HepG2 (cell line): ENCODE results near the gene SNX2. TPM values are rescaled to one million over a fixed set of nuclear protein-coding genes. Genes with fewer than 3 reads are reported as not detected.
"Not testable (repeated sequence)": the region's sequence is repeated elsewhere in the genome, so short reads cannot be mapped to it uniquely, and the experiment has no call there.

Experiments
- ATAC-seq: fragments of 200-7000 bp; cut with Tn5 transposase; 3 replicates; pipeline ENCODE4 v1.9.1; 2020; ENCODE audit warnings: mild to moderate bottlenecking, moderate library complexity
- BruUV-seq: library from RNA; stranded (reverse); fragments of 400-500 nt; replicated peaks from 2 replicates; lab custom pipeline; 2021; lab: Mats Ljungman, UMichigan
- CTCF ChIA-PET: fragments of 300-600 bp; formaldehyde crosslinking; extraction: SDS; loops from one replicate; lab custom pipeline; 2021; ENCODE audit warnings: low total read pairs, inconsistent platforms, low intra/inter-chr PET ratio; lab: Yijun Ruan, JAX
- POLR2A ChIA-PET: fragments of 350-600 bp; sonication (Branson Sonifier 250); formaldehyde crosslinking; loops from one replicate; lab custom pipeline; 2020; ENCODE audit warnings: antibody characterized with exemption, inconsistent platforms; lab: Yijun Ruan, JAX
- DNase-seq: peaks from one replicate; pipeline ENCODE4 v3.0.0-alpha.2; 2015; ENCODE audit warnings: low spot score
- FAIRE-seq: peaks from 3 replicates; lab custom pipeline; 2011; peaks lifted over from hg19 to GRCh38; lab: Jason Lieb, UNC
- H2AFZ ChIP-seq: one replicate; pipeline ENCODE4 v1.6.1; 2011; ENCODE audit warnings: low read length, inconsistent platforms
- H3K27ac ChIP-seq: fragments of 300-600 bp; 3 replicates; pipeline ENCODE4 v1.8.0; 2011; ENCODE audit warnings: mixed run types, mild to moderate bottlenecking, mixed read lengths, low read length, inconsistent platforms; ENCODE audit not compliant: insufficient read depth; ENCODE audit errors: extremely low read length
- H3K27me3 ChIP-seq, 2 experiments: fragments of 200-600 bp in 1 of 2; 2 replicates in 1 of 2; 3 replicates in 1 of 2; pipeline versions ENCODE4 v1.6.0 to v1.8.0; 2011; ENCODE audit warnings: low read length in 2 of 2, mild to moderate bottlenecking in 2 of 2, moderate library complexity in 2 of 2, inconsistent platforms in 1 of 2; ENCODE audit not compliant: insufficient read depth in 2 of 2, control insufficient read depth in 1 of 2
- H3K36me3 ChIP-seq, 2 experiments: fragments of 200-600 bp in 1 of 2; replicated peaks in 1 of 2; 2 replicates in 1 of 2; 3 replicates in 1 of 2; pipeline versions ENCODE4 v1.5.1 to v1.8.0; 2011; ENCODE audit warnings: low read length in 2 of 2, inconsistent platforms in 1 of 2; ENCODE audit not compliant: insufficient read depth in 2 of 2, control insufficient read depth in 1 of 2
- H3K4me1 ChIP-seq: 2 replicates; pipeline ENCODE4 v1.5.1; 2012; ENCODE audit warnings: low read length, inconsistent platforms; ENCODE audit not compliant: insufficient read depth
- H3K4me2 ChIP-seq: 2 replicates; pipeline ENCODE4 v1.6.0; 2011; ENCODE audit warnings: low read depth, low read length, inconsistent platforms
- H3K4me3 ChIP-seq, 3 experiments: fragments of 200-600 bp in 1 of 3; sonication (generic), shearing (Covaris generic) in 1 of 3; replicated peaks in 1 of 3; 2 replicates each; pipeline ENCODE4 v1.5.1; 2011 to 2016; ENCODE audit warnings: low read length in 3 of 3, inconsistent platforms in 2 of 3, low read depth in 2 of 3, mild to moderate bottlenecking in 2 of 3, control low read depth in 1 of 3, mixed read lengths in 1 of 3; ENCODE audit not compliant: insufficient read depth in 1 of 3
- H3K79me2 ChIP-seq: one replicate; pipeline ENCODE4 v1.6.1; 2011; ENCODE audit warnings: low read length, inconsistent platforms; ENCODE audit not compliant: insufficient read depth
- H3K9ac ChIP-seq: 2 replicates; pipeline ENCODE4 v1.6.0; 2011; ENCODE audit warnings: mild to moderate bottlenecking, low read depth, low read length, inconsistent platforms; ENCODE audit not compliant: insufficient read depth
- H3K9me3 ChIP-seq: 2 replicates; pipeline ENCODE4 v1.5.1; 2012; ENCODE audit warnings: mild to moderate bottlenecking, low read length
- H4K20me1 ChIP-seq: 2 replicates; pipeline ENCODE4 v1.6.0; 2011; ENCODE audit warnings: inconsistent platforms, mild to moderate bottlenecking, low read length, moderate library complexity; ENCODE audit not compliant: insufficient read depth
- ATF7-NPFF ChIP-seq: sonication (generic); formaldehyde crosslinking; IDR thresholded peaks from 2 replicates; pipeline ENCODE4 v1.8.1; 2023; ENCODE audit warnings: mild to moderate bottlenecking, low read depth, missing genetic modification reagents, moderate library complexity
- ETV6 ChIP-seq: sonication (generic); formaldehyde crosslinking; conservative IDR thresholded peaks from 2 replicates; pipeline ENCODE4 v1.4.0; 2020; ENCODE audit warnings: missing genetic modification reagents
- SAFB2 ChIP-seq: sonication (generic); formaldehyde crosslinking; IDR thresholded peaks from 2 replicates; pipeline ENCODE4 v1.5.1; 2020; ENCODE audit warnings: missing genetic modification reagents, low read depth, mild to moderate bottlenecking, borderline replicate concordance
- SOX6 ChIP-seq, 2 experiments: fragments of 450-650 bp in 1 of 2; sonication (generic) in 1 of 2; formaldehyde crosslinking in 1 of 2; IDR thresholded peaks; 2 replicates each; pipeline versions ENCODE4 v1.4.0 to v1.6.1; 2017 to 2020; ENCODE audit warnings: antibody characterized with exemption in 1 of 2, mild to moderate bottlenecking in 1 of 2, missing genetic modification reagents in 1 of 2
- SP1 ChIP-seq, 2 experiments: fragments of 450-650 bp in 1 of 2; sonication (generic) in 1 of 2; formaldehyde crosslinking in 1 of 2; IDR thresholded peaks; 2 replicates each; pipeline versions ENCODE4 v1.4.0 to v1.6.1; 2016 to 2020; ENCODE audit warnings: missing genetic modification reagents in 1 of 2
- ZNF510 ChIP-seq: sonication (generic); formaldehyde crosslinking; IDR thresholded peaks from 2 replicates; pipeline ENCODE4 v1.4.0; 2020; ENCODE audit warnings: low read depth, mild to moderate bottlenecking, missing genetic modification reagents
- ZNF713 ChIP-seq: sonication (generic); formaldehyde crosslinking; IDR thresholded peaks from 2 replicates; pipeline ENCODE4 v1.4.0; 2020; ENCODE audit warnings: mild to moderate bottlenecking, missing genetic modification reagents
- WGBS: methylation state at CpG from one replicate; pipeline ENCODE4 v1.1.6; 2017; ENCODE audit warnings: low lambda C conversion rate; 5-methylcytosine and 5-hydroxymethylcytosine counted together
- in situ Hi-C: cut with HindIII; loops from 2 replicates; pipeline ENCODE4 v1.10.0; 2017; ENCODE audit warnings: low pct_unique_long_range_greater_than_20kb; ENCODE audit not compliant: extremely low pct_ligation_motif_present
- intact Hi-C: fragments of 100-400 bp; cut with micrococcal nuclease; formaldehyde crosslinking; loops from one replicate; pipeline ENCODE4 v1.10.0; 2022; ENCODE audit not compliant: unreplicated experiment
- polyA plus RNA-seq, 8 experiments: library from polyadenylated mRNA; depleted of rRNA in 3 of 8; stranded (reverse) in 7 of 8; unstranded in 1 of 8; fragments of >200 nt; fragmentation: Illumina TruSeq in 4 of 8; extraction: Trizol in 4 of 8; gene quantifications; 2 replicates each; pipeline versions ENCODE4 v1.2.1 to v1.2.3, GENCODE V29; 2011 to 2016; ENCODE audit warnings: low read depth in 4 of 8, missing spikeins in 1 of 8, mixed read lengths in 1 of 8; ENCODE audit not compliant: insufficient read depth in 1 of 8
- total RNA-seq, 5 experiments: library from RNA; depleted of rRNA; stranded (reverse); fragments of >200 nt; fragmentation: Illumina TruSeq; extraction: Trizol; gene quantifications; 2 replicates each; pipeline ENCODE4 v1.2.3, GENCODE V29; 2016; ENCODE audit warnings: low read depth in 1 of 5
- TF ChIP-seq, protein P1 (sequence below): sonication (generic); formaldehyde crosslinking; IDR thresholded peaks from 2 replicates; pipeline ENCODE4 v1.4.0; 2020; ENCODE audit warnings: missing genetic modification reagents

The SNX2 gene
- total and polyA plus RNA-seq, 2 of the 13 experiments (the other 11 are each of a cell fraction or from before 2014, with no cell fraction given) = 26.4 to 78.8 TPM

- TF ChIP-seq ATF7-NPFF (CRISPR knock-in tag) (no peak), ZNF713 (CRISPR knock-in tag) (no peak), ZNF510 (CRISPR knock-in tag) (no peak), SOX6 (IDR thresholded peaks at IDR 0.05) (no peak), SOX6 (CRISPR knock-in tag; IDR thresholded peaks at IDR 0.05) (no peak), SAFB2 (CRISPR knock-in tag) (no peak), ETV6 (CRISPR knock-in tag) (no peak), SP1 (IDR thresholded peaks at IDR 0.05) (no peak), SP1 (CRISPR knock-in tag; IDR thresholded peaks at IDR 0.05) (no peak)
- TF ChIP-seq, protein P1, sequence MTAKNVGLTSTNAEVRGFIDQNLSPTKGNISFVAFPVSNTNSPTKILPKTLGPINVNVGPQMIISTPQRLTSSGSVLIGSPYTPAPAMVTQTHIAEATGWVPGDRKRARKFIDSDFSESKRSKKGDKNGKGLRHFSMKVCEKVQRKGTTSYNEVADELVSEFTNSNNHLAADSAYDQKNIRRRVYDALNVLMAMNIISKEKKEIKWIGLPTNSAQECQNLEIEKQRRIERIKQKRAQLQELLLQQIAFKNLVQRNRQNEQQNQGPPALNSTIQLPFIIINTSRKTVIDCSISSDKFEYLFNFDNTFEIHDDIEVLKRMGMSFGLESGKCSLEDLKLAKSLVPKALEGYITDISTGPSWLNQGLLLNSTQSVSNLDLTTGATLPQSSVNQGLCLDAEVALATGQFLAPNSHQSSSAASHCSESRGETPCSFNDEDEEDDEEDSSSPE (CRISPR knock-in tag) = no peak
These were observed 74.9 kb downstream of the SNX2 start (continued) for GRCh38 chr5:122849771-122850170.

DNA sequence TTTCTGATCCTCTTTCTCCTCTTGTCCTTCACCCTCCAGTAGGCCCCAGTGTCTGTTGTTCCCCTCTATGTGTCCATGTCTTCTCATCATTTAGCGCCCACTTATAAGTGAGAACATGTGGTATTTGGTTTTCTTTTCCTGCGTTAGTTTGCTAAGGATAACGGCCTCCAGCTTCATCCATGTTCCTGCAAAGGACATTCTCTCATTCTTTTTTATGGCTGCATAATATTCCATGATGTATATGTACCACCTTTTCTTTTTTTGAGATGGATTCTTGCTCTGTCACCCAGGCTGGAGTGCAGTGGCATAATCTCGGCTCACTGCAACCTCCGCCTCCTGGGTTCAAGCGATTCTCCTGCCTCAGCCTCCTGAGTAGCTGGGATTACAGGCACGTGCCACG, 82.7 kb downstream of the SNX2 start:
- H3K27me3 ChIP-seq, H3K4me3 ChIP-seq, BruUV-seq, CTCF ChIA-PET, in situ Hi-C loops, H3K9ac ChIP-seq, H2AFZ ChIP-seq, H3K4me2 ChIP-seq, FAIRE-seq, H3K27ac ChIP-seq, H4K20me1 ChIP-seq, DNase-seq, H3K79me2 ChIP-seq, POLR2A ChIA-PET, ATAC-seq, H3K36me3 ChIP-seq, H3K9me3 ChIP-seq, intact Hi-C loops: not testable (repeated sequence)
- 98% methylated on average over 8 of the region's 8 CpGs for WGBS
- H3K4me1 ChIP-seq = peaks cover 20% of the 10 kb centered on the region
